ENCODE data around the gene SKAP1. TPM values are rescaled to one million over a fixed set of nuclear protein-coding genes. Genes with fewer than 3 reads are reported as not detected.
"Not testable (repeated sequence)": the region's sequence is repeated elsewhere in the genome, so short reads cannot be mapped to it uniquely, and the experiment has no call there.

The SKAP1 gene
- polyA plus RNA-seq, 2 donors = 1.1 to 2.6 TPM

DNA sequence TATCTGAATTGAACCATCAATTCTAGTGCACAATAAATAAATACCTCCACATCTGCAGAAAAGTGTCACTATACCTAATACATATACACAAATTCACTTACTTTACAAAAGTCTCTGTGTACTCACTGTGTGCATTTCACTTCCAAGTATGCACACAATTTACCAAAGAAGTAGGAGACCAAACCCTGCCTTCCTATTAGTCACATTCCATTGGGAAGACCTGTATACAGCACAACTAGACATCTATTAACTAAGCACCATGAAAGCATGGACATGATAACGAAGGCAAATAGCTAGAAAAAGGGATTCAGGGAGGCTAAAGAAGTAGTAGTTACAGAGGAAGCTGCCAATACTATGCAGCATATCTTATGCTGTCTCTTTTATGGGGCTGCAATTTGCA is 183.0 kb downstream of the SKAP1 start:
- Histone ChIP-seq H3K27me3 (ENCODE audit: control insufficient read depth in 1 of 2, insufficient read depth in 2 of 2, low read length in 2 of 2) (no peaks in the 10 kb centered on the region), H3K4me1 (ENCODE audit: control insufficient read depth in 2 of 2, insufficient read depth in 2 of 2, low read length in 1 of 2) (no peaks in the 10 kb centered on the region), H3K4me3 (ENCODE audit: low read depth in 1 of 2, low read length in 2 of 2) (no peak overlapping the region), H3K36me3 (ENCODE audit: control insufficient read depth in 2 of 2, insufficient read depth in 2 of 2, low read length in 1 of 2) (no peaks in the 10 kb centered on the region), H3K9me3 (ENCODE audit: control insufficient read depth in 2 of 2, insufficient read depth in 1 of 2, low read depth in 1 of 2, low read length in 1 of 2) (no peaks in the 10 kb centered on the region), H3K27ac (ENCODE audit: low read depth in 2 of 2, low read length in 1 of 2) (no peak overlapping the region)
- 55 to 68% methylated on average over 1 of the region's 1 CpG for WGBS, 2 donors

DNA sequence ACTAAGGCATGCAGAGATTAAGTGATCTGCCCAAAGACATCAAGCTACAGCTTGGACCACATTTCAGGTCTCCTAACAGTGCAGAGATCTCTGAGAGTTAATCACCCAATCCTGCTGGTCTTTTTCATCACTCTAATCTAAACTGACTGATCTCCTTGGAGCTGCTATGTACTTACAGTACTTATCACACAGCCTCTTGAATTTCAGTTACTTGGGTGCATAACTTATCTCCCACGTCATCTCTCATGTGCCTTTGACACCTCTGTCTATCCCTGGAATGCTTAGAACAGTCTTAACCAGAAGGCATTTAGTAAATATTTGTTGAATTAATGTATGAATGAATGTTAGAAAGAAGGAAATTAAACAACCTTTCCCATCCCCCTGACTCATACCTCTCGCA is 183.4 kb downstream of the SKAP1 start:
- H3K9me3 ChIP-seq (ENCODE audit: control insufficient read depth in 2 of 2, insufficient read depth in 1 of 2, low read depth in 1 of 2, low read length in 1 of 2) = no peaks in the 10 kb centered on the region
- WGBS, 2 donors = 64 to 72% methylated on average over 2 of the region's 2 CpGs
- no peaks in the 10 kb centered on the region for H3K4me1 ChIP-seq (ENCODE audit: control insufficient read depth in 2 of 2, insufficient read depth in 2 of 2, low read length in 1 of 2)
- H3K27me3 ChIP-seq (ENCODE audit: control insufficient read depth in 1 of 2, insufficient read depth in 2 of 2, low read length in 2 of 2) = no peaks in the 10 kb centered on the region
- H3K4me3 ChIP-seq (ENCODE audit: low read depth in 1 of 2, low read length in 2 of 2) = no peak overlapping the region
- no peaks in the 10 kb centered on the region for H3K36me3 ChIP-seq (ENCODE audit: control insufficient read depth in 2 of 2, insufficient read depth in 2 of 2, low read length in 1 of 2)
- no peak overlapping the region for H3K27ac ChIP-seq (ENCODE audit: low read depth in 2 of 2, low read length in 1 of 2)

- WGBS, 2 donors = 91 to 96% methylated on average over 5 of the region's 5 CpGs
- not testable (repeated sequence) for H3K4me3 ChIP-seq (ENCODE audit: low read depth in 1 of 2, low read length in 2 of 2); H3K4me1 ChIP-seq (ENCODE audit: control insufficient read depth in 2 of 2, insufficient read depth in 2 of 2, low read length in 1 of 2); H3K9me3 ChIP-seq (ENCODE audit: control insufficient read depth in 2 of 2, insufficient read depth in 1 of 2, low read depth in 1 of 2, low read length in 1 of 2); H3K36me3 ChIP-seq (ENCODE audit: control insufficient read depth in 2 of 2, insufficient read depth in 2 of 2, low read length in 1 of 2); H3K27ac ChIP-seq (ENCODE audit: low read depth in 2 of 2, low read length in 1 of 2); H3K27me3 ChIP-seq (ENCODE audit: control insufficient read depth in 1 of 2, insufficient read depth in 2 of 2, low read length in 2 of 2)
These were observed 184.5 kb downstream of the SKAP1 start for GRCh38 chr17:48245465-48246033.

GRCh38 chr17:48244814-48245213 is 185.2 kb downstream of the SKAP1 start:
- Histone ChIP-seq H3K27ac (ENCODE audit: low read depth in 2 of 2, low read length in 1 of 2) (no peak overlapping the region), H3K36me3 (ENCODE audit: control insufficient read depth in 2 of 2, insufficient read depth in 2 of 2, low read length in 1 of 2) (no peaks in the 10 kb centered on the region), H3K27me3 (ENCODE audit: control insufficient read depth in 1 of 2, insufficient read depth in 2 of 2, low read length in 2 of 2) (no peaks in the 10 kb centered on the region), H3K4me1 (ENCODE audit: control insufficient read depth in 2 of 2, insufficient read depth in 2 of 2, low read length in 1 of 2) (peaks cover 0 to 3% of the 10 kb centered on the region in 2 donors), H3K4me3 (ENCODE audit: low read depth in 1 of 2, low read length in 2 of 2) (no peak overlapping the region), H3K9me3 (ENCODE audit: control insufficient read depth in 2 of 2, insufficient read depth in 1 of 2, low read depth in 1 of 2, low read length in 1 of 2) (no peaks in the 10 kb centered on the region)
- WGBS, 2 donors = 72 to 76% methylated on average over 1 of the region's 1 CpG

DNA sequence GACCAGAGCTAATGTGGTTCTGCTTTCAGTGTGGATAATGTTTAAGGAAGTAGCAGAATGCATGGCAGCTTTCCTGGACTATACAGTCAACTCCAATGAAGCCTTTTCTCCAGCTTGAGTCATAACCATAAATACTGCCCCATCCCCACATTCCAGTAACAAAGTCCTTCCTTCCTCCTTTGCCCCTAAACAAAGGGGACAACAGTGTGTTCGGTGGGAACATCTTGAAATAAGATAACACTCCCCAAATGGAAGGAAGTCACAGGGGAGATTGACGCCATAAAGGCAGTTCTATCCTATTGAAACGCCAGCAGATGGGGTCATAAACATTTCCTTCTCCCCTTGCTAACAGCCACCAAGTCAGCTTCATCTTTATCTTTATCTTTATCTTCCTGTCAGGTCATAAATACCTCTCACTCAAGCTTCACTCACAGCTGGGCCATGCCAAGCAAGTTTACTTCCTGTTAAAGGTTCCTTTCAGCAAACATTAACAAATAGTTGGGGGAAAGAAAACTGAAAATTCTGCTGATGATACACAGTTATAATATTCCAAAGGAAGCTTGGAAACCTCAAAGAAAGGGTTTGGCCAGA is 185.8 kb downstream of the SKAP1 start:
- no peak overlapping the region for H3K4me3 ChIP-seq (ENCODE audit: low read depth in 1 of 2, low read length in 2 of 2)
- H3K36me3 ChIP-seq (ENCODE audit: control insufficient read depth in 2 of 2, insufficient read depth in 2 of 2, low read length in 1 of 2) = no peaks in the 10 kb centered on the region
- 41 to 62% methylated on average over 3 of the region's 3 CpGs for WGBS, 2 donors
- peaks cover 0 to 3% of the 10 kb centered on the region in 2 donors for H3K4me1 ChIP-seq (ENCODE audit: control insufficient read depth in 2 of 2, insufficient read depth in 2 of 2, low read length in 1 of 2)
- no peaks in the 10 kb centered on the region for H3K9me3 ChIP-seq (ENCODE audit: control insufficient read depth in 2 of 2, insufficient read depth in 1 of 2, low read depth in 1 of 2, low read length in 1 of 2)
- no peak overlapping the region for H3K27ac ChIP-seq (ENCODE audit: low read depth in 2 of 2, low read length in 1 of 2)
- no peaks in the 10 kb centered on the region for H3K27me3 ChIP-seq (ENCODE audit: control insufficient read depth in 1 of 2, insufficient read depth in 2 of 2, low read length in 2 of 2)

- Histone ChIP-seq H3K4me1 (ENCODE audit: control insufficient read depth in 2 of 2, insufficient read depth in 2 of 2, low read length in 1 of 2) (peaks cover 0 to 3% of the 10 kb centered on the region in 2 donors), H3K9me3 (ENCODE audit: control insufficient read depth in 2 of 2, insufficient read depth in 1 of 2, low read depth in 1 of 2, low read length in 1 of 2) (no peaks in the 10 kb centered on the region), H3K27me3 (ENCODE audit: control insufficient read depth in 1 of 2, insufficient read depth in 2 of 2, low read length in 2 of 2) (no peaks in the 10 kb centered on the region), H3K36me3 (ENCODE audit: control insufficient read depth in 2 of 2, insufficient read depth in 2 of 2, low read length in 1 of 2) (no peaks in the 10 kb centered on the region), H3K27ac (ENCODE audit: low read depth in 2 of 2, low read length in 1 of 2) (no peak overlapping the region), H3K4me3 (ENCODE audit: low read depth in 1 of 2, low read length in 2 of 2) (no peak overlapping the region)
- WGBS, 2 donors = 83 to 86% methylated on average over 7 of the region's 7 CpGs
These were observed 188.1 kb downstream of the SKAP1 start for GRCh38 chr17:48241770-48242497.

DNA sequence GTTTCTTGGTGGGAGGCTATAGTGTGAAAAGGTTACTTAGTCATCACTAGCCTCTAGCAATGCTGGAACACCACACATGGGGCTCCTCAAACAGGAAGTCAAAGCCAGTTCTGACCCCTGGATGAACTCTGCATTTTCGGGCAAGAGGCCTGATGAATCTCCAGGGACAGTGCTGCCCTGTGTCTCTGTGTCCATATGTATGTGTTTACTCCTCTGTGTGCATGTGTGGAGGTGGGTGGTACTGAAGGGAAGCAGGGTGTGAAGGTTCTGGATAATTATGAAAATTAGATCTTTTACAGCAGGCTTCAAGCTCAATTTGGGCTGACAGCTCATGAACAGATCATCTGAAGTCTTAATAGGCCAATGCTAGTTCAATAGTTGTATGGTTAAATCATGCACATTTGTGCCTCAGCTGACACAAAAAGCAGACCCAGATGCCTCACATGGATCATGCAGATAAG is 188.9 kb downstream of the SKAP1 start:
- no peaks in the 10 kb centered on the region for H3K36me3 ChIP-seq (ENCODE audit: control insufficient read depth in 2 of 2, insufficient read depth in 2 of 2, low read length in 1 of 2)
- no peak overlapping the region for H3K4me3 ChIP-seq (ENCODE audit: low read depth in 1 of 2, low read length in 2 of 2)
- H3K4me1 ChIP-seq (ENCODE audit: control insufficient read depth in 2 of 2, insufficient read depth in 2 of 2, low read length in 1 of 2) = peaks cover 0 to 3% of the 10 kb centered on the region in 2 donors
- H3K27me3 ChIP-seq (ENCODE audit: control insufficient read depth in 1 of 2, insufficient read depth in 2 of 2, low read length in 2 of 2) = no peaks in the 10 kb centered on the region
- H3K27ac ChIP-seq (ENCODE audit: low read depth in 2 of 2, low read length in 1 of 2) = no peak overlapping the region
- no peaks in the 10 kb centered on the region for H3K9me3 ChIP-seq (ENCODE audit: control insufficient read depth in 2 of 2, insufficient read depth in 1 of 2, low read depth in 1 of 2, low read length in 1 of 2)
- WGBS, 2 donors = 6 to 32% methylated on average over 1 of the region's 1 CpG

DNA sequence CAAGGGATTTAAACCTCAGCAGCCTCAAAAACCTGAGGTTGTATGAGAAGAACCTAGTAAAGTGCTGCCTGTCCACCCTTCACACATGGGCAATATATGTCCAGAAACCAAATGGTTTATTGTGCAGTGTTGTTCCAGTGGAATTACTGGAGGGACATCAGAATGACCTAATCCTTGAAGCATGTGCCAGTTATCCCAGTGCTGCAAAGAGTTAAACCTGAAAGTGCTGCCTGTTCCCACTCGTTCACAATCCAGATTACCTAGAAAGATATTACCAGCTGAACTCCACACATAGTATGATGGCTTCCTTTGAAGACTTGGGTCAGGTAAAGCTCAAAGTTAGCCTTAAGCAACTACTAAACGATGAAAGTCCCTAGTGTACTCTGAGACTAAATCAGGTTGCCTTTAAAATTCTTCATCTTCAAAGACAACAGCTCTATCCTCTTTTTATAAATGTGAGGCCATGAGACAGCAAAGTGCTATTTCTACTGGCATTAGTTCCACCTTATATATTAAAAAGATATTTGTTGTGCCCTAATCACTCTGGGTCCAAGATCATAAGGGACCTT is 189.4 kb downstream of the SKAP1 start:
- 35 to 48% methylated on average over 2 of the region's 2 CpGs for WGBS, 2 donors
- H3K4me1 ChIP-seq (ENCODE audit: control insufficient read depth in 2 of 2, insufficient read depth in 2 of 2, low read length in 1 of 2) = peaks cover 0 to 3% of the 10 kb centered on the region in 2 donors
- H3K27ac ChIP-seq (ENCODE audit: low read depth in 2 of 2, low read length in 1 of 2) = no peak overlapping the region
- H3K36me3 ChIP-seq (ENCODE audit: control insufficient read depth in 2 of 2, insufficient read depth in 2 of 2, low read length in 1 of 2) = no peaks in the 10 kb centered on the region
- no peaks in the 10 kb centered on the region for H3K9me3 ChIP-seq (ENCODE audit: control insufficient read depth in 2 of 2, insufficient read depth in 1 of 2, low read depth in 1 of 2, low read length in 1 of 2)
- H3K27me3 ChIP-seq (ENCODE audit: control insufficient read depth in 1 of 2, insufficient read depth in 2 of 2, low read length in 2 of 2) = no peaks in the 10 kb centered on the region
- no peak overlapping the region for H3K4me3 ChIP-seq (ENCODE audit: low read depth in 1 of 2, low read length in 2 of 2)

DNA sequence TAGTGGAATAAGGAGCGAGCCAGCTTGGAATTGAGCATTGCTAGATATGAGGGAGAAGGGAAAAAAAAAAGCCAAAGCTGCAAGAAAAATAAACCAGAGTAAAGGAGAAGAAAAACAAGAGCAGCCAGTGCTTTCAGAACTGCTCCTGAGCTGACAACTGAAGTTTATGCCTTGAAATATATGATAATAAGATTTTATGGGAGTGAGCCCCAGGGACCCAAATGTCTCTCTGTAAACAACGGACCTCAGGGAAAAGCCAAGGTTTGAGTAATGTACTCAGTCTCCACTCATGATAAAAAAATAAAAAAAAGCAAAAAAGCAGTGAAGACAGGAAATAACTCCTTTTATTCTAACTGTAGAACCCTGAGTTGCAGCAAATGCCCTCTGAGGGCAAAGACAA is 189.9 kb downstream of the SKAP1 start:
- Histone ChIP-seq H3K27me3 (ENCODE audit: control insufficient read depth in 1 of 2, insufficient read depth in 2 of 2, low read length in 2 of 2) (no peaks in the 10 kb centered on the region), H3K9me3 (ENCODE audit: control insufficient read depth in 2 of 2, insufficient read depth in 1 of 2, low read depth in 1 of 2, low read length in 1 of 2) (no peaks in the 10 kb centered on the region), H3K36me3 (ENCODE audit: control insufficient read depth in 2 of 2, insufficient read depth in 2 of 2, low read length in 1 of 2) (no peaks in the 10 kb centered on the region), H3K4me3 (ENCODE audit: low read depth in 1 of 2, low read length in 2 of 2) (no peak overlapping the region), H3K4me1 (ENCODE audit: control insufficient read depth in 2 of 2, insufficient read depth in 2 of 2, low read length in 1 of 2) (peaks cover 0 to 3% of the 10 kb centered on the region in 2 donors), H3K27ac (ENCODE audit: low read depth in 2 of 2, low read length in 1 of 2) (no peak overlapping the region)
- WGBS, 2 donors = 78 to 79% methylated on average over 2 of the region's 2 CpGs
